Stimulated activated CD4-positive, alpha-beta T cell treated with anti-CD3 and anti-CD28 coated beads, TNF-alpha, amount 100 ng/mL, for 4 hours (primary cell): ENCODE results near the gene DGKD.
"Not testable (repeated sequence)": the region's sequence is repeated elsewhere in the genome, so short reads cannot be mapped to it uniquely, and the experiment has no call there.

Experiments used
- DNase-seq, 3 experiments: peaks; one replicate each; pipeline ENCODE4 v3.0.0-alpha.2; 2020; ENCODE audit warnings: low read depth in 3 of 3

Gene DGKD

GRCh38 chr2:233360771-233361176 lies 6.5 kb downstream of the DGKD start:
- DNase-seq: no peak

GRCh38 chr2:233361297-233361696 lies 7.0 kb downstream of the DGKD start:
- no peak for DNase-seq

GRCh38 chr2:233362742-233363141 lies 8.4 kb downstream of the DGKD start:
- no peak for DNase-seq

DNA sequence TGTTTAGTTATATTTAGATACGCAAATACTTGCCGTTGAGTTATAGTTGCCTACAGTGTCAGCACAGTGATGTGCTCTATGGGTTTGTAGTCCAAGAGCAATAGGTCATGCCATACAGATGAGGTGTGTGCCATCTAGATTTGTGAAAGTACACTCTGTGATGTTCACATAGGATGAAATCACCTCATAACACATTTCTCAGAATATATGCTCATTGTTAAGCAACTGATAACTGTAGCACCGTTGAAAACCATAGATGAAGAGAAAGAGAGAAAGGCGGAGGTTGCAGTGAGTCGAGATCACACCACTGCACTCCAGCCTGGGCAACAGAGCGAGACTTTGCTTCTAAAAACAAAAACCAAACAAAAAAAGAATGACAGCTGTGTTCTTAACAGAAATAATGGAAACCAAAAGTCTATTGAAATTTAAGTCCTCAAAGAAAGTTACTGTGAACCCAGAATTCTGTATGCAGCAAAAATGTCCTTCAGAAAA lies 9.5 kb downstream of the DGKD start:
- no peak for DNase-seq

DNA sequence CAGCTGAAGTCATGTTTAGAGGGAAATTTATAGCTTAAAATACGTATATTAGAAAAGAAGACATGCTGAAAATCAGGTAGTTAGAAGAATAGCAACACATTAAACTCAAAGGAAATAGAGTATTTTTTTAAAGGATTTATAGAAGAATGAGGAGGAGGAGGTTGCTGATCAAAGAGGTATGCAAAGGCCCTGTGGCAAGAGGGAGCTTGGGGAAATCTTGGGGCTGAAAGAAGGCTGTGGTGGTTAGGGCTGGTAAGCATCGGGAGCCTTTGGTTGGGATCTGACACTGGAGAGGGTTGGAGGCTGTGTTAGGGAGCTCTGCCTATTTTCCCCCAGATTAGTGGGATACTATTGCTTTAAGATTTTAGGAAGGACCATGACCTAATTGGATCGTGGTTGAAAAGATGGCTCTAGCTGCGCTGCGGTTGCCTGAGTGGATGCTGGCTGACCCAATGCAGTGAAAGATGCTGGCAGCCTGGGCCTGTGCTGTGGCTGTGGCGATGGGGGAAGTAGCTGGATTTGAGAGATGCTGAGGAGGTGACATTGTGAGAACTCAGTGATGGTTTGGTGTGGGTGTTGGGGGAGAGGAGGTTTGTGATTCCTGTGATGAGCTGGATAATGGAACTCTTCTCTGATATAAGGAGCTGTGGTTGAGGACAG lies 11.7 kb downstream of the DGKD start:
- DNase-seq: no peak

DNA sequence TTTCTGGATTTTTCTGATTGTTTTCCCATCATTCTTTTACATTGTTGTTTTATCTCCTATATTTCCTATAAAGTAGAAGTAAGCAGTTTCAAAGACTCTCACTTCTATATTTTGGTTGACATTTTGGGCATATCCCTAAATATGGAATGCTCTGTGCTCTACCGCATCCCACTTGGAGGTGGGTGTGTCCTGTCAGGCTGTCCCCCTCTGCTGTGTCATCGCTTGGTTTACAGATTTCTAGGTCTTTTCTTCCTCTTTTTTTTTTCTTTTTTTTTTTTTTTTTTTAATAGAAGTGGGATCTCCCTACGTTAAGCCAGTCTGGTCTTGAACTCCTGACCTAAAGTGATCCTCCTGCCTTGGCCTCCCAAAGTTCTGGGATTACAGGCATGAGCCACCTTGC lies 13.3 kb downstream of the DGKD start:
- no peak for DNase-seq

DNA sequence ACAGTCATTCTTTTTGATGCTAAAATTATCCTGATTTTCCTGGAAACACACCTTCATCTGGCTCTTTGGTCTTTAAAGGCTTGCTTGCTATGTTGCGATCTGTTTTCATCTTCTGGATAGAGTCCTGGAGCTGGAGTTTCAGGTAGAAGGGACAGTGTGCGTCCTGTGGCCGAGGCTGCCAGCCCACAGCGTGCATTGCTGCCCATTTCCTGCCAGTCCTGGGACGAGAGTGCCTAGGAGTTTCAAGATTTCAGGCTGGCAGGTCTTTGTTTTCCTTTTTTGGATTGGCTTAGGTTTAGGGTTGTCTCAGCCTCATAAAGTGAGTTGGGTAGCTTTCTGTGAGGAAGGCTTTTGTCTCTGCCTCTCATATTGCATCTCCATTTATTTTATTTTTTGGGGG lies 14.5 kb downstream of the DGKD start:
- no peak for DNase-seq

DNA sequence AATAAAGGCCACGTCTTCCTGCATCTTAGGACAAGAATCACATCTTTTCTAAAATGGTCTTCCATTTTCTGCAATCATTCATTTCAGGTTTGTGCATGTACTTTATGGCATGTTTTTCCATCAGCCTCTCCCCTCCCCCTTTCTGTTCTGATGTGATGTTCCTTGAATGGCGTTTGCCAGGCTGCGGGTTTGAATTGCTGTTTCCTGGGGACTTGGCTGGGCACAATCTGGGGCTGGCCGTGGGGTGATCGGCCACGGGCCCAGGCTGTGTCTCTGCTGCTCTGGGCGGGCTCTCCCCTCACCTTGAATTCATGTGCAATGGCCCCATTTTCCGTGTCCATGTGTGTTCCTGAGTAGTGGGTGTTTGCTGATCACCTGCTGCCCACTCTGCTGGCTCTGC lies 15.2 kb downstream of the DGKD start:
- no peak for DNase-seq

- DNase-seq: no peak
These were observed 15.8 kb downstream of the DGKD start for GRCh38 chr2:233369897-233370685.

DNA sequence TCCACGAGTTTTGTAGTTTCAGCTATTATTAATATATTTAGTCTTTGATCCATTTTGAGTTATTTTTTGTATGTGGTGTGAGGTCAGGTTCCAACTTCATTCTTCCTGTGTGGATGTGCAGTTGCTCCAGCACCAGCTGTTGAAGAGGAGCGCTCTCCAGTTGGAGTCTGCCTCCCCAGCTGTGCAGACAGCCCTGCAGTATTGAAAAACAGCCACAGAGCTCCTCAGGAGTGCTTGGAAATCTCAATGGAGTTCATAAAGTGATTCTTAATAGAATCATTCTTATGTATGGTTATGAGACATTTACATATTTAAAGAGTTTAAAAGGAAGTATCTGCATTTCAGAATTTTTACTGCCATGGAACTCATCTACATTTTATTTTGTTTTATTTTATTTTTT lies 17.3 kb downstream of the DGKD start:
- DNase-seq: no peak

- no peak for DNase-seq
These were observed 18.6 kb downstream of the DGKD start for GRCh38 chr2:233372855-233373254.

GRCh38 chr2:233373316-233373715 lies 19.0 kb downstream of the DGKD start:
- DNase-seq: no peak

DNA sequence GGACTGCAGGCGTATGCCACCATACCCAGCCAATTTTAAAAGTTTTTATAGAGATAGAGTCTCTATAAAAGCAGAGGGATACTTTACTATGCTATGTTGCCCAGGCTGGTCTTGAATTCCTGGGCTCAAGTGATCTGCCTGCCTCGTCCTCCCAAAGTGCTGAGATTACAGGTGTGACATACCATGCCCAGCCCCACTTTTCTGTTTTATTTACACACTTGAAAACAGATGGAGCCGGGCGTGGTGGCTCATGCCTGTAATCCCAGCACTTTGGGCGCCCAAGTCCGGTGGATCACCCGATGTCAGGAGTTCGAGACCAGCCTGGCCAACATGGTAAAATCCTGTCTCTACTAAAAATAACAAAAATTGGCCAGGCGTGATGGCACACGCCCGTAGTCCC lies 20.5 kb downstream of the DGKD start:
- DNase-seq: not testable (repeated sequence)

GRCh38 chr2:233375490-233376314 lies 21.4 kb downstream of the DGKD start:
- no peak for DNase-seq

DNA sequence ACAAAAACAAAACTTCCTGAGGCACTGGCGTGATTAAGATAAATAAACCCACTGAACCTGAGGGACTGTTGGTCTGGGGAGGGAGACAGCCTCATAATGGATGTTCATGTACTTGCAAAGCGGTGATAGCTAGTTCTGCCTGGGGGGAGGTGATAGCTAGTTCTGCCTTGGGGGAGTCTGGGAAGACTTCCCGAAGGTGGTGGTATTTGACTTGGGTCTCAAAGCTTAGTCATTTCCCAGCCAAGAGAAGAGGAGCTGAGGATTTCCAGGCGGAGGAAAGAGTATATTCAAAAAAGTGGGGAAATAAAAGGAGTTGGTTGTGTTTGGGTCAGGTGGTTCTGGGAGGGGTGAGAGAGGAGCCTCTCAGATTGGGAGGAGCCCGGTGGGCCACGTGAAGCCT lies 24.7 kb downstream of the DGKD start:
- no peak for DNase-seq

- DNase-seq: no peak
These were observed 25.1 kb downstream of the DGKD start for GRCh38 chr2:233379441-233379840.

DNA sequence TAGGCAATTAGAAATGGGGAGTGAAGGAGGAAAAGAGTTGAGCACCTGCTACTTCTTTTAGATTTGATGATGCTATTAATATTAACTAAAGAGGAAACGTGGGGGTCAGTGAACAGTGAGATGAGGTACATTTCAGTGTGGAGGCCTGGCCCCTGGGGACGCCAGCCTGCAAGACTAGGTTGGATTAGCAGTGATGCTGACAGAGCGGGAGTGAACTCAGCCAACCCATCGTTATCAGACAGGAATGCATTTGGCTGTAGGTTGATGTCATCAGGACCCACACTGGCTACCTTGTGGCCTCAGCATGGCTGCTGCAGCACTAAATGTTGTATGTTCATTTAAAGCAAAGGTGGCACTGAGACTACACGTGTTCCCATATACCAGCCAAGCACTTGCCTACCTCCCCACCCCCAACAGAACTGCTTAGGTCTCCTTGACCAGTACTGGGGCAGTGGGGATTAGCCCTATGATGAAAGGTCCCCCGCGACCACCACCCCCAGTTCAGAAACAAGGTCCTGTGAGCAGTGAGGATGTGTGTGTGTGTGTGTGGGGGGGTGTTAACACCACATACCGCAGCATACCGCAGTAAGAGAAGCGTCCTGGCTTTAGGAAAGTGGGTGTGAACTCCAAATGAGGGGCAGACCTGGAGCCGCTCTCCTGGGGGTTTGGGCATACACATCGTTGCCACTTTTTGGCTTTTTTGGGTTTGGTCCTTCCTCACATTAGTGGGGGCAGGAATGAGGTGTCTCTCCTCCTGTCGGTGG lies 26.0 kb downstream of the DGKD start:
- DNase-seq: no peak

- no peak for DNase-seq
These were observed 26.8 kb downstream of the DGKD start for GRCh38 chr2:233380995-233381637.

DNA sequence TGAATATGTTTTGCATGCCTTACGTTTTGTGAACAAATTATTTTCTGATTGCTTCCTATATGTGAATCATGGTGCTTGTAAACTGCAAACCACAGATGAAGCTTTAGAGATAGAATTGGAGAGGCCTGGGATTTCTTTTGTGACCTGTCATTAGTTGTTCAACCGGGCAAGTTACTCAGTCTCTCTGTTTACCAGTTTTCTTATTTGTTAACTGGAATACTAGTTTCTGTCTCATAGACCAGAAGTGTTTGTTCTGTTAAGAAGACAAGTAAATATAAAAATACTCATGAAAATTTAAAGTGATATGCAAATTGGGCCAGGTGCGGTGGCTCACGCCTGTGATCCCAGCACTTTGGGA lies 27.3 kb downstream of the DGKD start:
- DNase-seq: no peak

- no peak for DNase-seq
These were observed 29.7 kb downstream of the DGKD start for GRCh38 chr2:233384015-233384414.

GRCh38 chr2:233384811-233385488 lies 30.7 kb downstream of the DGKD start:
- DNase-seq: no peak
